K562 (cell line): ENCODE measurements around the gene RPS28. TPM values are rescaled to one million over a fixed set of nuclear protein-coding genes. Genes with fewer than 3 reads are reported as not detected.

Experiments used
- ARHGAP35 ChIP-seq: fragments of 450-650 bp; IDR thresholded peaks from 2 replicates; pipeline ENCODE4 v1.6.1; 2018; ENCODE audit not compliant: partially characterized antibody
- EZH2 ChIP-seq: IDR thresholded peaks from 2 replicates; pipeline ENCODE4 v1.6.1; 2012; ENCODE audit warnings: low read depth, mild to moderate bottlenecking, inconsistent platforms, low read length, borderline replicate concordance
- FOS ChIP-seq: IDR thresholded peaks from 3 replicates; pipeline ENCODE4 v1.6.1; 2011; ENCODE audit not compliant: insufficient read length; ENCODE audit errors: extremely low read depth
- HDAC6 ChIP-seq: IDR thresholded peaks from 2 replicates; pipeline ENCODE4 v1.6.1; 2012; ENCODE audit warnings: low read depth, mild to moderate bottlenecking, control low read depth, inconsistent platforms, low read length, moderate library complexity
- KDM4B ChIP-seq, 2 experiments: fragments of 450-650 bp in 1 of 2; sonication (generic) in 1 of 2; IDR thresholded peaks; 2 replicates each; pipeline ENCODE4 v1.6.1; 2016 to 2017; ENCODE audit warnings: borderline replicate concordance in 2 of 2, antibody characterized with exemption in 1 of 2, low read depth in 1 of 2, mild to moderate bottlenecking in 1 of 2
- MECOM ChIP-seq: fragments of 250-450 bp; sonication (Bioruptor Pico); IDR thresholded peaks from 2 replicates; pipeline ENCODE4 v1.8.0; 2022; ENCODE audit warnings: inconsistent platforms
- NR2C1 ChIP-seq, 2 experiments: fragments of 450-650 bp; IDR thresholded peaks; 2 replicates each; pipeline ENCODE4 v1.6.1; 2017; ENCODE audit warnings: mild to moderate bottlenecking in 2 of 2, antibody characterized with exemption in 1 of 2, inconsistent platforms in 1 of 2, missing compliant biosample characterization in 1 of 2, missing genetic modification characterization in 1 of 2
- NR2C2 ChIP-seq, 2 experiments: fragments of 200-800 bp in 1 of 2; sonication (Bioruptor generic) in 1 of 2; sonication (generic) in 1 of 2; formaldehyde crosslinking in 1 of 2; IDR thresholded peaks; 2 replicates each; pipeline versions ENCODE4 v1.6.1 to v1.8.0; 2016 to 2022; ENCODE audit warnings: mild to moderate bottlenecking in 1 of 2, missing compliant biosample characterization in 1 of 2, missing genetic modification characterization in 1 of 2, missing genetic modification reagents in 1 of 2
- NR3C1 ChIP-seq: sonication (generic); formaldehyde crosslinking; IDR thresholded peaks from 2 replicates; pipeline ENCODE4 v1.8.1; 2022; ENCODE audit warnings: missing genetic modification reagents
- POLR2H ChIP-seq: IDR thresholded peaks from 2 replicates; pipeline ENCODE4 v1.6.1; 2016; ENCODE audit warnings: missing genetic modification characterization, low read depth, mild to moderate bottlenecking, control low read depth, missing compliant biosample characterization, moderate library complexity
- TARDBP ChIP-seq: fragments of 450-650 bp; IDR thresholded peaks from 2 replicates; pipeline ENCODE4 v1.6.1; 2016
- TEAD2 ChIP-seq: fragments of 450-650 bp; IDR thresholded peaks from 2 replicates; pipeline ENCODE4 v1.6.1; 2016; ENCODE audit warnings: missing genetic modification characterization, control low read depth, missing compliant biosample characterization
- ZBTB40 ChIP-seq, 2 experiments: fragments of 450-650 bp in 1 of 2; sonication (generic) in 1 of 2; formaldehyde crosslinking in 1 of 2; IDR thresholded peaks; 2 replicates each; pipeline versions ENCODE4 v1.7.1 to v1.9.0; 2016 to 2022; ENCODE audit warnings: inconsistent platforms in 1 of 2, mild to moderate bottlenecking in 1 of 2, missing genetic modification reagents in 1 of 2
- ZFPM2 ChIP-seq: fragments of 250-450 bp; sonication (Bioruptor Pico); IDR thresholded peaks from 2 replicates; pipeline ENCODE4 v1.5.1; 2022; ENCODE audit warnings: mild to moderate bottlenecking
- ZNF224 ChIP-seq: sonication (generic); formaldehyde crosslinking; IDR thresholded peaks from 2 replicates; pipeline ENCODE4 v1.8.0; 2022; ENCODE audit warnings: mild to moderate bottlenecking, missing genetic modification reagents
- polyA plus RNA-seq, 8 experiments: library from polyadenylated mRNA; depleted of rRNA in 4 of 8; stranded (reverse) in 5 of 8; unstranded in 3 of 8; fragments of >200 nt; fragmentation: Nextera tagmentation in 2 of 8; fragmentation: Illumina TruSeq in 1 of 8; extraction: Ambion mirVana in 2 of 8; extraction: Trizol in 1 of 8; gene quantifications; 2 replicates each; pipeline versions ENCODE4 v1.2.1 to v1.2.3, GENCODE V29; 2011 to 2014; ENCODE audit warnings: inconsistent platforms in 1 of 8, missing spikeins in 1 of 8
- total RNA-seq, 7 experiments: library from RNA; depleted of rRNA in 6 of 7; stranded (reverse); fragments of >200 nt in 6 of 7; fragmentation: Illumina TruSeq in 2 of 7; extraction: Trizol in 2 of 7; gene quantifications; 2 replicates each; pipeline versions ENCODE4 v1.2.1 to v1.2.3, GENCODE V29; 2011 to 2021; ENCODE audit warnings: low replicate concordance in 1 of 7
- TF ChIP-seq, protein P1 (sequence below): fragments of 200-800 bp; sonication (Bioruptor generic); IDR thresholded peaks from 2 replicates; pipeline ENCODE4 v1.6.1; 2017; ENCODE audit warnings: missing genetic modification characterization, missing compliant biosample characterization

RPS28 gene
- total and polyA plus RNA-seq, 9 of the 15 experiments (the other 6 are each of a cell fraction or from before 2014, with no cell fraction given): 165 to 2,827 (median 1,303) TPM

GRCh38 chr19:8307965-8308866 lies 13.1 kb upstream of the RPS28 start, which contains the start of gene CD320 (continued):
- TF ChIP-seq, protein P1, sequence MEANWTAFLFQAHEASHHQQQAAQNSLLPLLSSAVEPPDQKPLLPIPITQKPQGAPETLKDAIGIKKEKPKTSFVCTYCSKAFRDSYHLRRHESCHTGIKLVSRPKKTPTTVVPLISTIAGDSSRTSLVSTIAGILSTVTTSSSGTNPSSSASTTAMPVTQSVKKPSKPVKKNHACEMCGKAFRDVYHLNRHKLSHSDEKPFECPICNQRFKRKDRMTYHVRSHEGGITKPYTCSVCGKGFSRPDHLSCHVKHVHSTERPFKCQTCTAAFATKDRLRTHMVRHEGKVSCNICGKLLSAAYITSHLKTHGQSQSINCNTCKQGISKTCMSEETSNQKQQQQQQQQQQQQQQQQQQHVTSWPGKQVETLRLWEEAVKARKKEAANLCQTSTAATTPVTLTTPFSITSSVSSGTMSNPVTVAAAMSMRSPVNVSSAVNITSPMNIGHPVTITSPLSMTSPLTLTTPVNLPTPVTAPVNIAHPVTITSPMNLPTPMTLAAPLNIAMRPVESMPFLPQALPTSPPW (CRISPR knock-in tag): peak; percentile 87
- TF ChIP-seq MECOM (no peak), HDAC6 (no peak), NR3C1 (CRISPR knock-in tag) (peak; percentile 97), POLR2H (tag) (no peak), ZNF224 (CRISPR knock-in tag) (peak; percentile 84), ZFPM2 (CRISPR knock-in tag) (no peak), KDM4B (IDR thresholded peaks at IDR 0.05; ENCODE audit: borderline replicate concordance in 2 of 2, low read depth in 1 of 2) (no peak), ARHGAP35 (no peak), TEAD2 (tag) (no peak), FOS (no peak), TARDBP (peak; percentile 76; the same call in 1 of the 2 replicates), NR2C1 (IDR thresholded peaks at IDR 0.05) (no peak), NR2C1 (tag; IDR thresholded peaks at IDR 0.05) (no peak), NR2C2 (CRISPR knock-in tag; IDR thresholded peaks at IDR 0.05) (peak; percentile 72; the same call in 1 of the 2 replicates), NR2C2 (tag; IDR thresholded peaks at IDR 0.05) (peak; percentile 47; the same call in 1 of the 2 replicates), ZBTB40 (IDR thresholded peaks at IDR 0.05) (peak; percentile 88), ZBTB40 (CRISPR knock-in tag; IDR thresholded peaks at IDR 0.05) (peak; percentile 59; the same call in 1 of the 2 replicates), EZH2 (no peak)
